ENCODE results near the gene PLEKHM2. TPM values are rescaled to one million over a fixed set of nuclear protein-coding genes. Genes with fewer than 3 reads are reported as not detected.

The PLEKHM2 gene
- total RNA-seq, 1 donor = 132 TPM

DNA sequence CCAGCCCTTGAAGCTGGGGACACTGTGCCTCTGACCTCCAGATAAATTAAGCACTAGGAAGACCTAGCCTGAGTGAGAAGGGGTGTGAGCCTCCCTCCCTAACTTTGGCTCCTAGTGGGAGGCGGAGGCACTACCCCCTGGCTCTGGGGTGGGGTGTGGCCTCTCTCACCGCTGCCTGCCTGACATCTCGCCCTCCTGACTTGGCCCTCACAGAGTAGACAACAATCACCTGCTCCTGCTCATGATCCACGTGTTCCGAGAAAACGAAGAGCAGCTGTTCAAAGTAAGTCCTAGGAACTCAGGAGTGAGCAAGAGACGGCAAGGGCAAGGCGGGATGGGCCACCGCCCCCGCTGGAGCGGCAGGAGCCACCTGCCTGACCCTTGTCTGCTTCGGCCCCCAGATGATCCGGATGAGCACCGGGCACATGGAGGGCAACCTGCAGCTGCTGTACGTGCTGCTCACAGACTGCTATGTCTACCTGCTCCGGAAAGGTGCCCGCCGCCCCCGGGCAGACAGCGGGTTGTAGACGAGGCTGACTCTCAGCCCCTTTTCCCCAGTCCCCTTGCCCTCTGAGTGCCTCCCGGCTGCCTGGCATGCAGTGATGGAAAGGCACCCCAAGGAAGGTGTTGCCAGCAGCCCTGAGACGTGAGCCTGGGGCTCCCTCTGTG lies 43.9 kb downstream of the PLEKHM2 start:
- Histone ChIP-seq H2AFZ (ENCODE audit: low read length) (no peak overlapping the region), H3K27ac (ENCODE audit: low read depth, low read length) (no peak overlapping the region), H3K4me2 (ENCODE audit: insufficient read depth, low read length) (no peak overlapping the region), H3K79me2 (ENCODE audit: insufficient read depth, low read length) (no peaks in the 10 kb centered on the region), H3K4me1 (ENCODE audit: insufficient read depth, low read length) (no peaks in the 10 kb centered on the region), H3K4me3 (ENCODE audit: insufficient read depth, low read length) (no peak overlapping the region), H3K27me3 (ENCODE audit: insufficient read depth, low read length) (no peaks in the 10 kb centered on the region), H3K9me3 (ENCODE audit: low read depth, low read length) (no peaks in the 10 kb centered on the region), H3K36me3 (ENCODE audit: insufficient read depth, low read length) (peaks cover 63% of the 10 kb centered on the region), H4K20me1 (ENCODE audit: insufficient read depth, low read length) (no peaks in the 10 kb centered on the region)
- DNase-seq (ENCODE audit: insufficient read length, low spot score, missing footprints) = peak; percentile 55
- TF ChIP-seq, protein P1, sequence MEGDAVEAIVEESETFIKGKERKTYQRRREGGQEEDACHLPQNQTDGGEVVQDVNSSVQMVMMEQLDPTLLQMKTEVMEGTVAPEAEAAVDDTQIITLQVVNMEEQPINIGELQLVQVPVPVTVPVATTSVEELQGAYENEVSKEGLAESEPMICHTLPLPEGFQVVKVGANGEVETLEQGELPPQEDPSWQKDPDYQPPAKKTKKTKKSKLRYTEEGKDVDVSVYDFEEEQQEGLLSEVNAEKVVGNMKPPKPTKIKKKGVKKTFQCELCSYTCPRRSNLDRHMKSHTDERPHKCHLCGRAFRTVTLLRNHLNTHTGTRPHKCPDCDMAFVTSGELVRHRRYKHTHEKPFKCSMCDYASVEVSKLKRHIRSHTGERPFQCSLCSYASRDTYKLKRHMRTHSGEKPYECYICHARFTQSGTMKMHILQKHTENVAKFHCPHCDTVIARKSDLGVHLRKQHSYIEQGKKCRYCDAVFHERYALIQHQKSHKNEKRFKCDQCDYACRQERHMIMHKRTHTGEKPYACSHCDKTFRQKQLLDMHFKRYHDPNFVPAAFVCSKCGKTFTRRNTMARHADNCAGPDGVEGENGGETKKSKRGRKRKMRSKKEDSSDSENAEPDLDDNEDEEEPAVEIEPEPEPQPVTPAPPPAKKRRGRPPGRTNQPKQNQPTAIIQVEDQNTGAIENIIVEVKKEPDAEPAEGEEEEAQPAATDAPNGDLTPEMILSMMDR (IDR thresholded peaks at IDR 0.05; ENCODE audit: extremely low read depth, low read depth, low read length) = no peak

DNA sequence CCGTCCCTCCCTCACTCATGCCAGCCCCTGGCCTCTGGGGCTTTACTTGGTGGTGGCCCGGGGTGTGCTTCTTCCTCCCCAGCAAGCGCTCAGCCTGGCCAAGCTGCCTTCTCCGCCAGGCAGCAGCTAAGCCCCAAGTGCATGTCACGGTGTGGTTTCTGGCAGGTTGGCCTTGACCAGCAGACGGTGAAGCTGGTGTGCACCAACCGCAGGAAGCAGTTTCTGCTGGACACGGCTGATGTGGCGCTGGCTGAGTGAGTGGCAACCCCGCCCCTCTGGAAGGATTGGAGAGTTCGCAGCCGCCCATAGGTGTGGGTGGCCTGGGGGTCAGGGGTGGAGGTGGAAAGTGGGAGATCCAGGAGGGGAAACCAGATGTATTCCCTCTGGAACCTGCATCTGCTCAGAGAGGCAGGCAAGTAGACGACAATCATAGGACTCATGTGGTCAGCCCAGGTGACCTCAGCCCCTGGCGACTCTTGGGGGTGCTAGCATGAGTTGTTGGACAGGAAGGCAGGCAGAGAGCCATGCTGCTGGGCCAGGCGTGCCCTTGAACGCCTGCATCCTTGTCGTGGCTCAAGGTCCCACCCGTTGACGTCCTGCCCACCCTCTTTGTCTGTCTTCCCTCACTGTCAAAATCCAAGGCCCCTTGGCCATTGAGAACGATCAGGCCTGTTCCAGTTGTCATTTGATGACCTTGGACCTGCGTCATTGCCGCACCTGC lies 45.0 kb downstream of the PLEKHM2 start:
- Histone ChIP-seq H3K4me2 (ENCODE audit: insufficient read depth, low read length) (no peak overlapping the region), H3K36me3 (ENCODE audit: insufficient read depth, low read length) (peaks cover 66% of the 10 kb centered on the region), H3K79me2 (ENCODE audit: insufficient read depth, low read length) (no peaks in the 10 kb centered on the region), H2AFZ (ENCODE audit: low read length) (no peak overlapping the region), H3K27ac (ENCODE audit: low read depth, low read length) (no peak overlapping the region), H4K20me1 (ENCODE audit: insufficient read depth, low read length) (no peaks in the 10 kb centered on the region), H3K9me3 (ENCODE audit: low read depth, low read length) (no peaks in the 10 kb centered on the region), H3K4me3 (ENCODE audit: insufficient read depth, low read length) (no peak overlapping the region), H3K4me1 (ENCODE audit: insufficient read depth, low read length) (no peaks in the 10 kb centered on the region), H3K27me3 (ENCODE audit: insufficient read depth, low read length) (no peaks in the 10 kb centered on the region)
- peak; percentile 72 for DNase-seq (ENCODE audit: insufficient read length, low spot score, missing footprints)
- TF ChIP-seq, protein P1 (IDR thresholded peaks at IDR 0.05; ENCODE audit: extremely low read depth, low read depth, low read length) = no peak

DNA sequence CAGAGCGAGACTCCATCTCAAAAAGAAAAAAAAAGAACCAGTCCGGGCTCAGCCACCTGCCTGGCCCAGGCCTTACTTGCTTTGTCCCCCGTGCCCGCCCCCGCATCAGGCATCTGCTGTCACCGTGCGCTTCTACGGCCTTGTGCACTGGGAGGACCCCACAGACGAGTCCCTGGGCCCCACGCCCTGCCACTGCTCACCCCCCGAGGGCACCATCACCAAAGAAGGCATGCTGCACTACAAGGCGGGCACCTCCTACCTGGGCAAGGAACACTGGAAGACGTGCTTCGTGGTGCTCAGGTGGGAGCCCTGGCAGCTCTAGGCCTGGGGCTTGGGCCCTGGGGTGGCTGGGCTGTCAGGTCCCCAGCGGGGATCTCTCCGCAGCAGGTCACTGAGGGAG lies 46.3 kb downstream of the PLEKHM2 start:
- DNase-seq (ENCODE audit: insufficient read length, low spot score, missing footprints) = peak; percentile 75
- H3K27me3 ChIP-seq (ENCODE audit: insufficient read depth, low read length) = no peaks in the 10 kb centered on the region
- H3K79me2 ChIP-seq (ENCODE audit: insufficient read depth, low read length) = no peaks in the 10 kb centered on the region
- peaks cover 66% of the 10 kb centered on the region for H3K36me3 ChIP-seq (ENCODE audit: insufficient read depth, low read length)
- no peak overlapping the region for H3K4me3 ChIP-seq (ENCODE audit: insufficient read depth, low read length)
- no peaks in the 10 kb centered on the region for H3K4me1 ChIP-seq (ENCODE audit: insufficient read depth, low read length)
- H3K4me2 ChIP-seq (ENCODE audit: insufficient read depth, low read length) = no peak overlapping the region
- no peaks in the 10 kb centered on the region for H4K20me1 ChIP-seq (ENCODE audit: insufficient read depth, low read length)
- TF ChIP-seq, protein P1 (IDR thresholded peaks at IDR 0.05; ENCODE audit: extremely low read depth, low read depth, low read length) = no peak
- H3K27ac ChIP-seq (ENCODE audit: low read depth, low read length) = no peak overlapping the region
- no peak overlapping the region for H2AFZ ChIP-seq (ENCODE audit: low read length)
- H3K9me3 ChIP-seq (ENCODE audit: low read depth, low read length) = no peaks in the 10 kb centered on the region

DNA sequence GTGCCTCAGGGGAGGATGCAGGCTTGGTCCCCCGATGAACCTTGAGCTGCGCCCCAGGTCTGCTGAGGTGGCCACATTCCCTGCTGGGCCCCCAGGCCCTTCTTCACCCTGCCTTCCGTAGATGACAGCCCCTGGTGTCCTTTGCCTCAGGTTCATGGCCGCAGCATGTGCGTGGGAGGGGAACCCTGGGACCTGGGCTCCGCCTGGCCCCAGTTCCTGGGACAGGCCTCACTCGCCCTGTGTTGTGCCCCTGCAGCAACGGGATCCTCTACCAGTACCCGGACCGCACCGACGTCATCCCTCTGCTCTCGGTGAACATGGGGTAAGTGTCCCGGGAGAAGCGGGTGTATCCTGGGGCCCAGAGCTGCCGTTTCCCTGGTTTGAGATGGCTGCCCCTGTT lies 46.8 kb downstream of the PLEKHM2 start:
- Histone ChIP-seq H3K79me2 (ENCODE audit: insufficient read depth, low read length) (no peaks in the 10 kb centered on the region), H3K27me3 (ENCODE audit: insufficient read depth, low read length) (no peaks in the 10 kb centered on the region), H2AFZ (ENCODE audit: low read length) (no peak overlapping the region), H3K4me3 (ENCODE audit: insufficient read depth, low read length) (no peak overlapping the region), H3K4me2 (ENCODE audit: insufficient read depth, low read length) (no peak overlapping the region), H3K9me3 (ENCODE audit: low read depth, low read length) (no peaks in the 10 kb centered on the region), H3K4me1 (ENCODE audit: insufficient read depth, low read length) (no peaks in the 10 kb centered on the region), H4K20me1 (ENCODE audit: insufficient read depth, low read length) (no peaks in the 10 kb centered on the region), H3K36me3 (ENCODE audit: insufficient read depth, low read length) (peaks cover 66% of the 10 kb centered on the region), H3K27ac (ENCODE audit: low read depth, low read length) (no peak overlapping the region)
- TF ChIP-seq, protein P1 (IDR thresholded peaks at IDR 0.05; ENCODE audit: extremely low read depth, low read depth, low read length) = no peak
- DNase-seq (ENCODE audit: insufficient read length, low spot score, missing footprints) = no peak

Data from osteoblast (primary cell).